Stimulated activated CD8-positive, alpha-beta memory T cell treated with anti-CD3 and anti-CD28 coated beads, Interleukin-12 subunit alpha, Interleukin-12 subunit beta, amount 100 ng/mL, for 24 hours (primary cell): ENCODE measurements around the gene CAPN5.

Source experiments
- DNase-seq: peaks from one replicate; pipeline ENCODE4 v3.0.0-alpha.2; 2020; ENCODE audit errors: extremely low read depth

Gene CAPN5

DNA sequence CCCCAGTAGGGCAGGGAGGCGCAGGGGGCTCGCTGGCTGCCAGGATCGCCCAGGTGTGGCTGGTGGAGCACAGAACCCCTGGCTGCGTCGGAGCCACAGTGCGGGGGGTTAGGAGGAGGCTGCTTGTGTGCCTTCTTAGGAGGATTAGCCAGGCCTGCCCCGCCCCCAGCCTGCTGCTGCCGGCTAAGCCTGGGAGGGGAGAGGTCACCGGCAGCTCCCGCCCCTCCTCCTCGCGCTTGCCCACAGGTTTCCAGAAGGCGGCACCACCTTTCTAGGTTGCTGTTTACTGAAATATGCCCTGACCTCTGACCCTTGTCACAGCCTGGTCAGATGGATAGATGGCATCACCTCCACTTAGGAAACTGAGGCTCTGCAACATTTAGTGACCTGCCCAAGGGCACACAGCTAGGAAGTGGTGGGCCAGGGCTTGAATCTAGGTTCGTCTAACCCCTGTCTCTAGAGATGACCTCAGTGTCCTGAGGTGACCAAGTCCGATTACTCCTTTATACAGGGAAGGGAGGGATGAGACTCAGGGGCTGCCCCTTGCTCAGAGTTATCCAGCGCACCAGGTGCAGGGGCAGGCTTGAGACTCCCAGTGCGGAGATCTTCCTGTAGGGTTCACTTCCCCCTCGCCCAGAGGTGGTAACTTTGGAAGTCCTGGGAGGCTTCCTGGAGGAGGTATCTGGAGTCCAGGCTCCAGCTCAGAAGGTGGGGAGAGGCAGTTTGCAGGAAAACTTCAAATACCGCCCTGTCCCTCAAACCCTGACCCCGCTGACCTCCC lies 105.3 kb downstream of the CAPN5 start:
- no peak for DNase-seq

DNA sequence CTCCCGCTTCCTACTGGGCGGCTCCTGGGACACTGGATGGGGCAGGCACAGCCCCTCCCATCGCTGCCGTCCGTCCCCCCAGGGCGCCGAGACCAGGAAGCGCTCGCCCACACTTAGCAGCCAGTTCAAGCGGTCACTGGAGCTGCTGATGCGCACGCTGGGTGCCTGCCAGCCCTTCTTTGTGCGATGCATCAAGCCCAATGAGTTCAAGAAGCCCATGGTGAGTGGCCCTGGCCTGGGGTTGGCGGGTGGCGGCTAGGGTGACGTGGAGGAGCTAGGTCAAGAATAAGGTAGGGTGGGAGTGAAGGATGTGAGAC lies 105.9 kb downstream of the CAPN5 start:
- DNase-seq = no peak

DNA sequence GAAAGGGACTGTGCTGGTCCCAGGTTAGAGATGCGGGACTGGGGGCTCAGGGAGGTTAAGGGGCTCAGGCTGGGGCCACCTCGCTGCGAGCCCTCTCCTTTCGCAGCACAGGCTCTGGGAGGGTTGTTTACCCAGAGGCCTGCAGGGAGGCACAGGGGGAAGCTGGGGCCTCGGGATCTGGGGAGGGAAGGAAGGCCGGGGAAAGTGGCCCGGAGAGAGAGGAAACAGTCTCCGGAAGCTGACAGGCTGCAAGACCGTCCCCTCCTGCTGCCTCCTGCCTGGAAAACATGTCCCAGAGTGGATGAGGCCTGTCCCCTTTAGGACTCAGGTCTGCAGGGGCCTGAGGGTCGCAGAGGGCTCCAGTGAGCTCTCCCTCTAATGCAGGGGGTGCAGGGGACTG lies 106.7 kb downstream of the CAPN5 start:
- DNase-seq = no peak

DNA sequence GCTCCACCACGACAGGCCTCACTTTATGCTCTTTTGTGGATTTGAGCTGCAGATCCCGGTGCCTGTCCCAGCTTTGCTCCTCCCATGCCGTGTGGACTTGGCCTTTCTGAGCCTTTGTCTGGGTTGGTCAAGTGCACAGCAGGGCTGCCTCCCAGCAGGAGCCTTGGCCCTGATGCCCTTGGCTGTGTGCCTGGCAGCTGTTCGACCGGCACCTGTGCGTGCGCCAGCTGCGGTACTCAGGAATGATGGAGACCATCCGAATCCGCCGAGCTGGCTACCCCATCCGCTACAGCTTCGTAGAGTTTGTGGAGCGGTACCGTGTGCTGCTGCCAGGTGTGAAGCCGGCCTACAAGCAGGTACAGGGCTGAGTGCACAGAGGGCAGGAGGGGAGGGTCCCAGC lies 107.8 kb downstream of the CAPN5 start:
- no peak for DNase-seq

DNA sequence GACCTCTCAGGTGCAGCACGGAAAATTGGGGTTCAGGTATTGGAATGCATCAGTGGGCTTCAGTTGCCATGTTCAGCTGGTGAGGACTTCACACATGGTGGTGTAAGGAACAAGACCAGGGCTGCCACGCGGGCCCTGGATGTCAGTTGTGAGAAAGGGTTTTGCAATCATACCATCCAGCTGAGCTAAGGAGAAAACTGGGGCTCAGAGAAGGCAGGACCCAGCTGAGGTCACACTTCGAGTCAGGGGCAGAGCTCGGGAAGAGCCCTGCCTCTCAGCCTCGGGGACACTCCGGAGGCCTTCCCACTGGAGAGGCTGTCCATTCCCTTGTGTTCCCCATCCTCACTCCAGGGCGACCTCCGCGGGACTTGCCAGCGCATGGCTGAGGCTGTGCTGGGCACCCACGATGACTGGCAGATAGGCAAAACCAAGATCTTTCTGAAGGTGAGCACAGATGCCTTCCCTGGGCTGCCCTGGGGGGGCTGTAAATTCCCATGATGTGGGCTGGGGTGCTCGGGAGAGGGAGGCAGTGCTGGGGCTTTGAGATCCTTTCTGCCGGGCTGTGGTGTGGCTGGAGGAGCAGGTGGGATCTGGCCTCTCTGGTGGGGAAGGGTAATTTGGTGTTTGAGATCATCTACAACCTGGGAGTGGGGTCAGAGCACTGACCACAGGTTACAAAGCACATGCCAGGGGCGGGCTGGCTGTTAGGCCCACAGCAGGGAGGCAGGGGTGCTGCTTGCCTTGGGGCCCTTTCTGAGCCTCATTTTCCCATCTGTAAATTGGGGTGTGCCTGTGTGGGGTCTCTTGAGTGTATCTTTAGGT lies 108.5 kb downstream of the CAPN5 start:
- no peak for DNase-seq
